Glutamatergic neuron (in vitro differentiated cells): ENCODE results near the gene TUT7. TPM values are rescaled to one million over a fixed set of nuclear protein-coding genes. Genes with fewer than 3 reads are reported as not detected.
"Not testable (repeated sequence)": the region's sequence is repeated elsewhere in the genome, so short reads cannot be mapped to it uniquely, and the experiment has no call there.

Experiments used
- DNase-seq: peaks from one replicate; pipeline ENCODE4 v3.0.0; 2022
- H3K27ac Mint-ChIP-seq: one replicate; pipeline ENCODE4 v1.8.0; 2020; ENCODE audit warnings: mild to moderate bottlenecking, mixed read lengths, inconsistent platforms; ENCODE audit not compliant: unreplicated experiment
- H3K27me3 Mint-ChIP-seq: one replicate; pipeline ENCODE4 v1.8.0; 2020; ENCODE audit warnings: mild to moderate bottlenecking, moderate library complexity, mixed read lengths, inconsistent platforms; ENCODE audit not compliant: unreplicated experiment
- H3K36me3 Mint-ChIP-seq: one replicate; pipeline ENCODE4 v1.8.0; 2020; ENCODE audit warnings: mild to moderate bottlenecking, mixed read lengths, inconsistent platforms; ENCODE audit not compliant: unreplicated experiment
- H3K4me1 Mint-ChIP-seq: one replicate; pipeline ENCODE4 v1.8.0; 2020; ENCODE audit warnings: mild to moderate bottlenecking, low read depth, mixed read lengths, inconsistent platforms; ENCODE audit not compliant: unreplicated experiment
- H3K4me3 Mint-ChIP-seq: one replicate; pipeline ENCODE4 v1.8.0; 2020; ENCODE audit warnings: mild to moderate bottlenecking, mixed read lengths, inconsistent platforms; ENCODE audit not compliant: unreplicated experiment
- H3K9me3 Mint-ChIP-seq: one replicate; pipeline ENCODE4 v1.8.0; 2020; ENCODE audit warnings: mild to moderate bottlenecking, moderate library complexity, mixed read lengths, inconsistent platforms; ENCODE audit not compliant: unreplicated experiment
- total RNA-seq: library from RNA; stranded (reverse); fragmentation: NEBNext Ultra II Directional; extraction: Animal tissue kit (Norgen Biotek cat#: 25700); gene quantifications from one replicate; pipeline ENCODE4 v1.2.1, GENCODE V29; 2021; ENCODE audit not compliant: unreplicated experiment
- TF ChIP-seq, protein P1 (sequence below): fragments of 200-600 bp; sonication (generic); IDR thresholded peaks from one replicate; pipeline ENCODE4 v1.5.0; 2021; ENCODE audit not compliant: partially characterized antibody, unreplicated experiment

Gene TUT7
- total RNA-seq, 1 donor from 2014 or later: 29.4 TPM

DNA sequence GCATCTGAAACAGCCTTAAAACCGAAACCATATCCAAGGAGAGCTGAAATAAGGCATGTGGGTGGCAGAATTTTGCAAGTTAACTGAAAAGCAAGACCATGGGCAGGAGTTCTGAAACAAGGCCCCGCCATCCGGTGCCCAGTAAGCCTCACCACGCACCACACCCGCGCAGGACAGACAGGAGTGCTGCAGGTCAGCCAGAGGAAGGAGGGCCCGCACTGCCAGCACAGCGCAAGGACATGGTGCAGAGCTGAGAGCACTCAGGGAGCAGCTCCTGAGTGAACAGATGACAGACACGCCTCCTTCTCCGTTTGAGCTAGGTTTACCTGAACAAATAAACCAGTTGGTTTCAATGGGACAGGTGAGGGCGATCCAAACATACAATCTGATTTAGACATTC, 55.3 kb downstream of the TUT7 start:
- Mint-ChIP-seq H3K27me3 (no peaks in the 10 kb centered on the region), H3K4me3 (no peak overlapping the region), H3K4me1 (peaks cover 5% of the 10 kb centered on the region), H3K27ac (no peak overlapping the region), H3K36me3 (no peaks in the 10 kb centered on the region), H3K9me3 (no peaks in the 10 kb centered on the region)
- TF ChIP-seq, protein P1, sequence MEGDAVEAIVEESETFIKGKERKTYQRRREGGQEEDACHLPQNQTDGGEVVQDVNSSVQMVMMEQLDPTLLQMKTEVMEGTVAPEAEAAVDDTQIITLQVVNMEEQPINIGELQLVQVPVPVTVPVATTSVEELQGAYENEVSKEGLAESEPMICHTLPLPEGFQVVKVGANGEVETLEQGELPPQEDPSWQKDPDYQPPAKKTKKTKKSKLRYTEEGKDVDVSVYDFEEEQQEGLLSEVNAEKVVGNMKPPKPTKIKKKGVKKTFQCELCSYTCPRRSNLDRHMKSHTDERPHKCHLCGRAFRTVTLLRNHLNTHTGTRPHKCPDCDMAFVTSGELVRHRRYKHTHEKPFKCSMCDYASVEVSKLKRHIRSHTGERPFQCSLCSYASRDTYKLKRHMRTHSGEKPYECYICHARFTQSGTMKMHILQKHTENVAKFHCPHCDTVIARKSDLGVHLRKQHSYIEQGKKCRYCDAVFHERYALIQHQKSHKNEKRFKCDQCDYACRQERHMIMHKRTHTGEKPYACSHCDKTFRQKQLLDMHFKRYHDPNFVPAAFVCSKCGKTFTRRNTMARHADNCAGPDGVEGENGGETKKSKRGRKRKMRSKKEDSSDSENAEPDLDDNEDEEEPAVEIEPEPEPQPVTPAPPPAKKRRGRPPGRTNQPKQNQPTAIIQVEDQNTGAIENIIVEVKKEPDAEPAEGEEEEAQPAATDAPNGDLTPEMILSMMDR: no peak
- DNase-seq: no peak

DNA sequence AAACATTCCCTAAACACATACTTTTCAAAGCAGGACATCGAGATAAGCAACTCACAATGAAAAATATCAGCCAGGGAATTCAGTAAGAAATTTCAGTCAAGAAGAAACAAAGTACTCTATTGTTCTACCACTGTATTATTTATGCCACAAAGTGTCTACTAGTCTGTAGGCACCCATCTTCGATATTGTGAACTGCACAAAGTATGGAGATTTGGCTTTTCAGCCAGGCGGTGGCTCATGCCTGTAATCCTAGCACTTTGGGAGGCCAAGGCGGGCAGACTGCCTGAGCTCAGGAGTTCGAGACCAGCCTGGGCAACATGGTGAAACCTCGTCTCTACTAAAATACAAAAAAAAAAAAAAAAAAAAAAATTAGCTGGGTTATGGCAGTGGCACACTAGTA, 63.9 kb downstream of the TUT7 start:
- H3K36me3 Mint-ChIP-seq, H3K4me3 Mint-ChIP-seq, H3K9me3 Mint-ChIP-seq, H3K27ac Mint-ChIP-seq, H3K27me3 Mint-ChIP-seq, DNase-seq: not testable (repeated sequence)
- H3K4me1 Mint-ChIP-seq: peaks cover 13% of the 10 kb centered on the region

DNA sequence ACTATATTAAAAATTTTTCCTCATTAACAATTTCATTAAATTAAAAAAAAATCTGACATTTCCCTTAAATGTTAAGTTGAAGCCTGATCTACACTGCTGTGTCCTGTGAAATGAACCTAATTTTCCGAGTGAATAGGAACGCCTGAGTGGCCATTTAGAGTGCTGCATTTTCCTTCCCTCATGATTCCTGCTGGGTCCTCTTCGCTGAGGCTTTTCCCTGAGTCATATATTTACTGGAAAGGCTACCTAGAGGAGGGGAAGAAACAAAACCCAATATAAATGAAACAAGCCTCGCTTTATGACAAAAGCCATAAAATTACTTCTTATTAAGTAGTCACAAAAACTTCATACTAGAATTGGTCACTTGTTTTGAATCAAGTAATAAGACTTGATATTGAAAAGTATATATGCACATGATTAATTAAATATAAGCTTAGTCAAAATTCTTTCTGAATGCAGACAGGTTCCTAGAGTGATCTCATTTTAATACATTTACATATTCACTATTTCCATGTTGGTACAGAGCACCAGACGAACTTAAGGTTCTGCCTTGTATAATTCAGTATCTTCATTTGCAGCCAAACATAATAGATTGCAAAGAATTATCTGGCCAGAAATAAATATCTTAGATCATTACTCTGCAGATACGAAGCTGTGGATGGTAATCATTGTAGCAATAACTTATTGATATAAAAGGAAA, 65.6 kb downstream of the TUT7 start:
- no peak for DNase-seq
- no peaks in the 10 kb centered on the region for H3K36me3 Mint-ChIP-seq
- TF ChIP-seq, protein P1: no peak
- peaks cover 13% of the 10 kb centered on the region for H3K4me1 Mint-ChIP-seq
- peaks cover 6% of the 10 kb centered on the region for H3K9me3 Mint-ChIP-seq
- H3K27me3 Mint-ChIP-seq: peaks cover 2% of the 10 kb centered on the region
- H3K27ac Mint-ChIP-seq: no peak overlapping the region
- H3K4me3 Mint-ChIP-seq: no peak overlapping the region

DNA sequence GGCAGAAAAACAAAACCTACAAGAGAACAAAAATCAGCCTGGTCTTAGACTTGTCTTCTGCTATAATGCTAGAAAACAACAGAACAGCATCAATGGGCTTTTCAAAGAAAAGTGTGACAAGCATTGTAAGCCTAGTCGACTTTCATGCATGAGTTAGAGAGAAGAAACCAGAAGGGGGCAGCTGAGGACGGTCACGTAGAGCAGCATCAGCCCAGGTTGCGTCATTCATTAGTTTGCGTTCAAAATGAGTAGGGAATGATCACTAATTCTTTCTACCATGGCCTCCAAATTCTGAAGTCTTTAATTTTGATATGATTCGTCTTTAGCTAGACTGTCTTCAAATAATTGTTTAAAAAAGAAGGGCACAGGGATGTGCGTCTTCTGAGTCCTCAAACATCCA, 67.2 kb downstream of the TUT7 start:
- peaks cover 10% of the 10 kb centered on the region for H3K9me3 Mint-ChIP-seq
- TF ChIP-seq, protein P1: peak; percentile 11
- H3K27ac Mint-ChIP-seq: peak overlapping the region; percentile 72
- H3K4me3 Mint-ChIP-seq: peak overlapping the region; percentile 45
- H3K4me1 Mint-ChIP-seq: peaks cover 21% of the 10 kb centered on the region
- peaks cover 2% of the 10 kb centered on the region for H3K27me3 Mint-ChIP-seq
- H3K36me3 Mint-ChIP-seq: no peaks in the 10 kb centered on the region
- peak; percentile 47 for DNase-seq

DNA sequence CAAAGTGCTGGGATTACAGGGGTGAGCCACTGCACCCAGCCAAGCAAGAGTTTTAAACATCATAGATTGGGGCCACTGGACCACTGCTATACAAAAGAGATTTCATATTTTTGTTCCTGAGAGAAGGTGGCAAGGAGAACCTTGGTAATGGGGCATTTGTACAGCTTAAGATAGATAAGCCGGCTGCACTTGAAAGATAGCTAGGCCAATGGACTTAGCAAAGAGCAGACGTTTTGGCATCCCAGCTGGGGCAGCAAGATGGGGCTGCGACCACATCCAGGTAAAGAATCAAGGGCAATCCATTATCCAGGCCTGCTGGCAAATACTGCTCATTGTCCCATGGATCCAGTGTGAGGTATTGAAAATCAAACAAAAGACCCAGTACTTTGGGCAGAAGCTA, 67.9 kb downstream of the TUT7 start:
- peaks cover 15% of the 10 kb centered on the region for H3K9me3 Mint-ChIP-seq
- peak overlapping the region; percentile 72 for H3K27ac Mint-ChIP-seq
- no peak for DNase-seq
- peaks cover 23% of the 10 kb centered on the region for H3K4me1 Mint-ChIP-seq
- no peak overlapping the region for H3K4me3 Mint-ChIP-seq
- no peaks in the 10 kb centered on the region for H3K36me3 Mint-ChIP-seq
- TF ChIP-seq, protein P1: no peak
- peaks cover 2% of the 10 kb centered on the region for H3K27me3 Mint-ChIP-seq
